ENCODE data around the gene PRR5L. TPM values are rescaled to one million over a fixed set of nuclear protein-coding genes. Genes with fewer than 3 reads are reported as not detected.

The PRR5L gene
- total and polyA plus RNA-seq, 9 donors = 5.9 to 56.3 (median 22.1) TPM

- H3K27ac ChIP-seq = no peak overlapping the region
- DNase-seq = no peak
- no peaks in the 10 kb centered on the region for H3K36me3 ChIP-seq
- WGBS, 3 donors = 67 to 75% (median 74%) methylated on average over 5 of the region's 5 CpGs
- no peak for TF ChIP-seq CTCF (IDR thresholded peaks at IDR 0.05)
- TF ChIP-seq EP300 (IDR thresholded peaks at IDR 0.05) = no peak
- no peak for TF ChIP-seq POLR2A (IDR thresholded peaks at IDR 0.05)
- H3K27me3 ChIP-seq = no peaks in the 10 kb centered on the region
- intact Hi-C loops (cut with DNase I) = no loop called here
- H3K4me3 ChIP-seq = no peak overlapping the region
- no peaks in the 10 kb centered on the region for H3K9me3 ChIP-seq
- H3K4me1 ChIP-seq (ENCODE audit: insufficient read depth) = no peaks in the 10 kb centered on the region
Observed at GRCh38 chr11:36340897-36341296, 44.8 kb downstream of the PRR5L start.

GRCh38 chr11:36341915-36342314 is 45.8 kb downstream of the PRR5L start:
- 82 to 90% (median 89%) methylated on average over 8 of the region's 8 CpGs for WGBS, 3 donors
- no peaks in the 10 kb centered on the region for H3K9me3 ChIP-seq
- no peak for TF ChIP-seq CTCF (IDR thresholded peaks at IDR 0.05)
- no peak for TF ChIP-seq EP300 (IDR thresholded peaks at IDR 0.05)
- no peak for TF ChIP-seq POLR2A (IDR thresholded peaks at IDR 0.05)
- no peak overlapping the region for H3K4me3 ChIP-seq
- no peak for DNase-seq
- H3K4me1 ChIP-seq (ENCODE audit: insufficient read depth) = no peaks in the 10 kb centered on the region
- intact Hi-C loops (cut with DNase I) = no loop called here
- H3K27ac ChIP-seq = no peak overlapping the region
- H3K27me3 ChIP-seq = no peaks in the 10 kb centered on the region
- H3K36me3 ChIP-seq = no peaks in the 10 kb centered on the region

GRCh38 chr11:36342327-36342726 is 46.2 kb downstream of the PRR5L start:
- no peak for TF ChIP-seq POLR2A (IDR thresholded peaks at IDR 0.05)
- Histone ChIP-seq H3K27ac (no peak overlapping the region), H3K27me3 (no peaks in the 10 kb centered on the region), H3K36me3 (no peaks in the 10 kb centered on the region), H3K4me1 (ENCODE audit: insufficient read depth) (no peaks in the 10 kb centered on the region), H3K4me3 (no peak overlapping the region), H3K9me3 (no peaks in the 10 kb centered on the region)
- DNase-seq = no peak
- intact Hi-C loops (cut with DNase I) = no loop called here
- WGBS, 3 donors = 44 to 54% (median 50%) methylated on average over 5 of the region's 5 CpGs

GRCh38 chr11:36343436-36343835 is 47.3 kb downstream of the PRR5L start:
- no peaks in the 10 kb centered on the region for H3K36me3 ChIP-seq
- H3K4me1 ChIP-seq (ENCODE audit: insufficient read depth) = no peaks in the 10 kb centered on the region
- no peak overlapping the region for H3K27ac ChIP-seq
- no peak for DNase-seq
- TF ChIP-seq POLR2A (IDR thresholded peaks at IDR 0.05) (no peak), EP300 (IDR thresholded peaks at IDR 0.05) (no peak), CTCF (IDR thresholded peaks at IDR 0.05) (no peak)
- intact Hi-C loops (cut with DNase I) = no loop called here
- 97% methylated on average over 5 of the region's 5 CpGs for WGBS, 3 donors
- no peaks in the 10 kb centered on the region for H3K27me3 ChIP-seq
- H3K4me3 ChIP-seq = no peak overlapping the region
- H3K9me3 ChIP-seq = no peaks in the 10 kb centered on the region

- Histone ChIP-seq H3K27me3 (no peaks in the 10 kb centered on the region), H3K4me1 (ENCODE audit: insufficient read depth) (no peaks in the 10 kb centered on the region), H3K4me3 (no peak overlapping the region), H3K9me3 (no peaks in the 10 kb centered on the region), H3K36me3 (no peaks in the 10 kb centered on the region), H3K27ac (no peak overlapping the region)
- intact Hi-C loops (cut with DNase I) = no loop called here
- 86 to 93% (median 87%) methylated on average over 11 of the region's 11 CpGs for WGBS, 3 donors
- no peak for DNase-seq
- TF ChIP-seq EP300 (IDR thresholded peaks at IDR 0.05) (no peak), POLR2A (IDR thresholded peaks at IDR 0.05) (no peak), CTCF (IDR thresholded peaks at IDR 0.05) (no peak)
Observed at GRCh38 chr11:36345084-36345511, 49.0 kb downstream of the PRR5L start.

Data from ovary (tissue), 9 donors.